ENCODE data around the gene MSTO1.
"Not testable (repeated sequence)": the region's sequence is repeated elsewhere in the genome, so short reads cannot be mapped to it uniquely, and the experiment has no call there.

The MSTO1 gene

DNA sequence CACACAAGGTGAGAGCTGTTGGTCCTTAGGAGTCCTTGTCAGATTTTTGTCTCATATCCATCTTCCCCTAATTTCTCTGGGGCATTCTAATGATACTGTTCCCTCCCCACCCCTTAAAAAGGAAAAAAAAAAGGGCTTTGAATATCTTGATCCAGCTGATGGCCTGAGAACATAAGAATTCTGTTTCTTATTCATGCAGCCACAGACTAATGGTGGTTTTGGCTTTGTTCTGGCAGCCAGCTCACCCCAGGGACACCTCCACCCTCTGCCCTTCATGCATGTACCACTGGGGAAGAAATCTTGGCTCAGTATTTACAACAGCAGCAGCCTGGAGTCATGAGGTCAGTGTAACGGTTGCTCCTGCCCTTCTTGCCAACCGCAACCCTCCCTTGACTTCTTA, 3.2 kb downstream of the MSTO1 start:
- H3K27ac ChIP-seq (ENCODE audit: insufficient read depth, low read length, poor library complexity, severe bottlenecking); H3K4me1 ChIP-seq (ENCODE audit: control insufficient read depth, insufficient read depth, low read length, poor library complexity, severe bottlenecking); DNase-seq; H3K9me3 ChIP-seq (ENCODE audit: control insufficient read depth, low read length); H3K27me3 ChIP-seq (replicated peaks; ENCODE audit: control insufficient read depth, insufficient read depth, low read length, poor library complexity, severe bottlenecking); H3K36me3 ChIP-seq (ENCODE audit: control insufficient read depth, insufficient read depth, low read length); H3K4me3 ChIP-seq (ENCODE audit: insufficient read depth, low read depth, low read length, poor library complexity, severe bottlenecking): not testable (repeated sequence)

DNA sequence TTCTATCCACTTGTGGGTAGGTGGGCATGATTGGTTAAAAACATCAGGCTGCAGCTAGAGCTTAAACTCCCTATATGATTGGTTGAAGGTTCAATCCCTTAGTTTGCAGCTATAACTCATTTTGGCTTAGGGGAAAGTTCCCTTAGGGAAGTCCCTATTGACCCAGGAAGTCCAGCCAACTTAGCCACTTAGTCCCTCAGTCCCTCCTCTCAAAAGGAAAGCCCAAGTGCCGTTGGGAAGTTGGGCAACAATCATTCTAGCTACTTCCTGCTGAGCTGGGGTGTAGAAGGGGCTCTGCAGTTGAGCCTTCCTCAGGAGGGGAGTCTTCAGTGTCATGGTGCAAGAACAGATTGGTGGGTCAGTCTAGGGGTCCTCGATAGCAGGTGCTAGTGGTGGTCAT, 12.2 kb downstream of the MSTO1 start:
- H3K4me3 ChIP-seq (ENCODE audit: insufficient read depth, low read depth, low read length, poor library complexity, severe bottlenecking) = no peak overlapping the region
- H3K4me1 ChIP-seq (ENCODE audit: control insufficient read depth, insufficient read depth, low read length, poor library complexity, severe bottlenecking) = no peaks in the 10 kb centered on the region
- H3K27ac ChIP-seq (ENCODE audit: insufficient read depth, low read length, poor library complexity, severe bottlenecking) = no peak overlapping the region
- no peaks in the 10 kb centered on the region for H3K9me3 ChIP-seq (ENCODE audit: control insufficient read depth, low read length)
- DNase-seq = no peak
- no peaks in the 10 kb centered on the region for H3K36me3 ChIP-seq (ENCODE audit: control insufficient read depth, insufficient read depth, low read length)
- H3K27me3 ChIP-seq (replicated peaks; ENCODE audit: control insufficient read depth, insufficient read depth, low read length, poor library complexity, severe bottlenecking) = no peaks in the 10 kb centered on the region

DNA sequence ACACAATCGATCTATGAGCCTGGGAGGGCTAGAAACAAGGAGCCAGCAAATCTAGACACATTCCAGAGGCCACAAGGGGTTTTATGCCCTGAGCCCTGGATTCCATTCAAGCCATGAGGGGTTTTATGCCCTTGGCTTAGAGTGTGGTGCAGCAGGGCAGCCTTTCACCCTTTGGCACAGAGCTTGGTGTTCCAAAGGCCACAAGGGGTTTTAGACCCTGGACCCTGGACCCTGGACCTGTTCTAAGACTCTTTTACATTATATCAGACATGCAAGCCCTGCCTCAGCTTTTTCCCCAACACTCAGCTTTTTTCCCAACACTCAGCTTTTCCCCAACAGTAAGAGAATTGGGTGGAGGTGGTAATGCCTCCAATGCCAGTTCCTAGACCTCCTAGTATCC, 13.3 kb downstream of the MSTO1 start:
- Histone ChIP-seq H3K4me3 (ENCODE audit: insufficient read depth, low read depth, low read length, poor library complexity, severe bottlenecking) (no peak overlapping the region), H3K27ac (ENCODE audit: insufficient read depth, low read length, poor library complexity, severe bottlenecking) (no peak overlapping the region), H3K4me1 (ENCODE audit: control insufficient read depth, insufficient read depth, low read length, poor library complexity, severe bottlenecking) (no peaks in the 10 kb centered on the region), H3K27me3 (replicated peaks; ENCODE audit: control insufficient read depth, insufficient read depth, low read length, poor library complexity, severe bottlenecking) (no peaks in the 10 kb centered on the region), H3K9me3 (ENCODE audit: control insufficient read depth, low read length) (no peaks in the 10 kb centered on the region), H3K36me3 (ENCODE audit: control insufficient read depth, insufficient read depth, low read length) (no peaks in the 10 kb centered on the region)
- no peak for DNase-seq

DNA sequence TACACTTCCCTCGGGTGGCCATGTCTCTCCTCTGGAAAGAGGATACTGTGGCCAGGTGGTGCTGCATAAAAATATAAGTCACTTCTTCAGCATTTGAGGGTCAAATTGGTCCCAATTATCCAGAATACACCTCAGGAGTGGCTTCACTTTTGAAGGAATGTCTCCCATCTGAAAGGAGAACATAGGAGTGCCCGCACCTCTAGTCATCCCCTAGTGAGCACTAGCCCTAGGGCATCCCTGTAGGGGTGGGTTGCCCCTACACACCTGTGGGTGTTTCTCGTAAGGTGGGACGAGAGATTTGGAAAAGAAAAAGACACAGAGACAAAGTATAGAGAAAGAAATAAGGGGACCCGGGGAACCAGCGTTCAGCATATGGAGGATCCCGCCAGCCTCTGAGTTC, 16.4 kb downstream of the MSTO1 start:
- not testable (repeated sequence) for DNase-seq; H3K27me3 ChIP-seq (replicated peaks; ENCODE audit: control insufficient read depth, insufficient read depth, low read length, poor library complexity, severe bottlenecking); H3K36me3 ChIP-seq (ENCODE audit: control insufficient read depth, insufficient read depth, low read length); H3K9me3 ChIP-seq (ENCODE audit: control insufficient read depth, low read length); H3K4me3 ChIP-seq (ENCODE audit: insufficient read depth, low read depth, low read length, poor library complexity, severe bottlenecking); H3K4me1 ChIP-seq (ENCODE audit: control insufficient read depth, insufficient read depth, low read length, poor library complexity, severe bottlenecking); H3K27ac ChIP-seq (ENCODE audit: insufficient read depth, low read length, poor library complexity, severe bottlenecking)

DNA sequence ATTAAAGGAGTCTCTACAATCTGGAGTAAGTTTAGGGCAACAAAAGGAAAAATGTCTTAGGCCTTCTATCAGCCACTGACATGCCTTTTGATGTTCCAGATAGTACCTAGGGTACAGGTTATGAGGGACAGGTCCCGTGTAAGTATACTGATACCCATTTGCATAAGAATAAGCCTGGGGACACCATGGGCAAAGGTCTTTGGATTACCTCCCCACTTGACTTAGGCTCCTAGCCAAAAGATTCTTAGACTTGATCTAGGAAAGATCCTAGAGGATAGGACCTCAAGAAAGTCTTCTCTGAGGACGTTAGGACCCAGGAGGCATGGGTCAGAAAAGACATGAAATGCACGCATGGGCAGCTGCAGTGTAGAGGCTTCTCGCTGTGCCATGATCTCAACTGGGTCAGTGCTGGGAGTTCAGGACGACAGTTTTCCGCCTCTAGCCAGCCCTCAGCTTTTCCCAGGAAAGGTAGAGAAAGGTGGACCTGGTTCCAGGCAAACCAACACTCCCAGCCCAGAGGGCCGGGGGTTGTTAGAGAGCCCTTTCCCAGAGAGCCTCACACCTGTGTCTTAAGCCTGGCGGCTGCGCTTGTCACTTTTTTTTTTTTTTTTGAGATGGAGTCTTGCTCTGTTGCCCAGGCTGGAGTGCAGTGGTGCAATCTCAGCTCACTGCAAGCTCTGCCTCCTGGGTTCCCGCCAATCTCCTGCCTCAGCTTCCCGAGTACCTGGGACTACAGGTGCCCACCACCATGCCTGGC, 26.6 kb downstream of the MSTO1 start:
- no peak for DNase-seq
- no peaks in the 10 kb centered on the region for H3K9me3 ChIP-seq (ENCODE audit: control insufficient read depth, low read length)
- no peak overlapping the region for H3K27ac ChIP-seq (ENCODE audit: insufficient read depth, low read length, poor library complexity, severe bottlenecking)
- H3K4me3 ChIP-seq (ENCODE audit: insufficient read depth, low read depth, low read length, poor library complexity, severe bottlenecking) = peak overlapping the region; percentile 62
- H3K27me3 ChIP-seq (replicated peaks; ENCODE audit: control insufficient read depth, insufficient read depth, low read length, poor library complexity, severe bottlenecking) = no peaks in the 10 kb centered on the region
- no peaks in the 10 kb centered on the region for H3K36me3 ChIP-seq (ENCODE audit: control insufficient read depth, insufficient read depth, low read length)
- H3K4me1 ChIP-seq (ENCODE audit: control insufficient read depth, insufficient read depth, low read length, poor library complexity, severe bottlenecking) = peaks cover 6% of the 10 kb centered on the region

DNA sequence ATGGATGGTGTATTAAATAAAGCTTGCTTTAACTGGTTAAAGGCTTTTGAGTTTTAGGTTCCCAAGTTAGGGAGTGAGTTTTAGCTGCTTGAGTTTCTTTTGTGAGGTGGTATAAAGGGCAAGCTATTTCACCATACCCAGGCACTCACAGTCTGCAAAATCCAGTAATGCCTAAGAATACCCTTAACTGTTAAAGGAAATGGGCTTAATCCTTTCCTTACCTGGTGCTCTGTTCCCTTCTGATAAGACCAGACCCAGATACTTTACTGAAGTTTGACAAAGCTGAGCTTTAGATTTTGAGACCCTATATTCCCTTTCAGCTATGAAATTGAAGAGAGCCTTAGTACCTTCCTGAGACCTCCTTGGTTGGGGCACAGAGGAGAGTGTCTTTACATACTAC, 30.3 kb downstream of the MSTO1 start:
- Histone ChIP-seq H3K4me1 (ENCODE audit: control insufficient read depth, insufficient read depth, low read length, poor library complexity, severe bottlenecking) (peaks cover 6% of the 10 kb centered on the region), H3K27me3 (replicated peaks; ENCODE audit: control insufficient read depth, insufficient read depth, low read length, poor library complexity, severe bottlenecking) (no peaks in the 10 kb centered on the region), H3K27ac (ENCODE audit: insufficient read depth, low read length, poor library complexity, severe bottlenecking) (no peak overlapping the region), H3K36me3 (ENCODE audit: control insufficient read depth, insufficient read depth, low read length) (no peaks in the 10 kb centered on the region), H3K9me3 (ENCODE audit: control insufficient read depth, low read length) (peaks cover 5% of the 10 kb centered on the region), H3K4me3 (ENCODE audit: insufficient read depth, low read depth, low read length, poor library complexity, severe bottlenecking) (no peak overlapping the region)
- no peak for DNase-seq

DNA sequence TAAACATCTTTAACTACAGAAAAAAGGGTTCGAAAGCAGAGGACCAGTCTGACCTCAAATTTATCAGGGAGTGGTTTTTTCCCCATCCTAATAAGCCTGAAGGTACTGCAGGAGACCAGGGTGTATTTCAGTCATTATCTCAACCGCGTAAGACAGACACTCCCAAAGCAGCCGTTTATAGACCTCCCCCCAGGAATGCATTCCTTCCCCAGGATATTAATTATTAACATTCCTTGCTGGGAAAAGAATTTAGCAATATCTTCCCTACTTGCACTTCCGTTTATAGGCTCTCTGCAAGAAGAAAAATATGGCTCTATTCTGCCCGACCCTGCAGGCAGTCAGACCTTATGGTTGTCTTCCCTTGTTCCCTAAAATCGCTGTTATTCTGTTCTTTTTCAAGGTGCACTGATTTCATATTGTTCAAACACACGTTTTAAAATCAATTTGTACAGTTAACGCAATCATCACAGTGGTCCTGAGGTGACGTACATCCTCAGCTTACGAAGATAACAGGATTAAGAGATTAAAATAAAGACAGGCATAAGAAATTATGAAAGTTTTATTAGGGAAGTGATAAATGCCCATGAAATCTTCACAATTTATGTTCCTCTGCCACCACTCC, 32.7 kb downstream of the MSTO1 start:
- H3K27me3 ChIP-seq (replicated peaks; ENCODE audit: control insufficient read depth, insufficient read depth, low read length, poor library complexity, severe bottlenecking); H3K4me1 ChIP-seq (ENCODE audit: control insufficient read depth, insufficient read depth, low read length, poor library complexity, severe bottlenecking); H3K27ac ChIP-seq (ENCODE audit: insufficient read depth, low read length, poor library complexity, severe bottlenecking); H3K9me3 ChIP-seq (ENCODE audit: control insufficient read depth, low read length); H3K36me3 ChIP-seq (ENCODE audit: control insufficient read depth, insufficient read depth, low read length); H3K4me3 ChIP-seq (ENCODE audit: insufficient read depth, low read depth, low read length, poor library complexity, severe bottlenecking); DNase-seq: not testable (repeated sequence)

DNA sequence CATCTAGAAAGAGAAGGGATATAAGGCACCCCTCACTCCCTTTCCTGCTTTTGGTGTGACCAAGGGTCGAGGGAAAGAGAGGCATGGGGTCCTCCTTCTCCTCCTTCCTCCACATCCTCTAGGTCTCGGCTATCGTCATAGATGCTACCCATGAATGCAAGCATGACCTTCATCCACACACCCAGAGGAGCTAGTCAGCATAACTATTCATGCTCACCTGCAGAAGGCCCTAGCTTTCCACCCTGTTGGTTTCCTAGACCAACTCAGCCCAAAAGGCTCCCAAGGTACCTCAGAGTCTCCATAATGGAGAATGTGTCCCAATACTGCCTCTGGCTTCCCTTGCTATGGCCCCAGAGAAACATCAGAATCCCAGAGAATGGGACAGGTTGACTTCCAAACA, 33.2 kb downstream of the MSTO1 start:
- Histone ChIP-seq H3K27ac (ENCODE audit: insufficient read depth, low read length, poor library complexity, severe bottlenecking) (no peak overlapping the region), H3K9me3 (ENCODE audit: control insufficient read depth, low read length) (peaks cover 5% of the 10 kb centered on the region), H3K4me3 (ENCODE audit: insufficient read depth, low read depth, low read length, poor library complexity, severe bottlenecking) (no peak overlapping the region), H3K27me3 (replicated peaks; ENCODE audit: control insufficient read depth, insufficient read depth, low read length, poor library complexity, severe bottlenecking) (no peaks in the 10 kb centered on the region), H3K36me3 (ENCODE audit: control insufficient read depth, insufficient read depth, low read length) (no peaks in the 10 kb centered on the region), H3K4me1 (ENCODE audit: control insufficient read depth, insufficient read depth, low read length, poor library complexity, severe bottlenecking) (no peaks in the 10 kb centered on the region)
- DNase-seq = no peak

DNA sequence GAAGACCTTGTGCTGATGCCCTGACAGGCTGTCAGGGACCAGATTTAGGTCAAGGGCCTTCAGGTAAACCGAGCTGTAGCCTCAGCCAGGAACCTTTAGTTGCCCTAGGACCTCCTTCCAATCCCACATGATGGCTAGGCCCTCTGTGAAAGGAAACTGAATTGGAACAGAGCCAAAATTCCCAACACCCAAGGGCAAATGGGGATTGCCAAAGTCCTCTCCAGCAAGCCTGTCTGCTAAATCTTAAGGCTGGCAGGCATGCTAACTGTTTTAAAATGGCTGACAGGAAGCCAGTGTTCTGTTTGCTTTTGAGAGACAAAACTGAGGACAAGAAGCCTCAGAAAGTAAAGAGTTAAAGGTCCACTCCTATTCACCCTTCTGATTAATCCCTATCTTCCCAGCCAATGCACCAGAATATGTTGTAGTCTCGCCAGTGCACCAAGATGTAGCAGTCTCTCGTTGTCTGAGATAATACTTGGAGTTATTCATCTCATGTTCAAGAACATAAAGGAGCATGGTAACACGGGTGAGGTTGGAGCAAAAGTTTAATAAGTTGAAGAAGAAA, 35.1 kb downstream of the MSTO1 start:
- Histone ChIP-seq H3K27ac (ENCODE audit: insufficient read depth, low read length, poor library complexity, severe bottlenecking) (no peak overlapping the region), H3K4me3 (ENCODE audit: insufficient read depth, low read depth, low read length, poor library complexity, severe bottlenecking) (no peak overlapping the region), H3K27me3 (replicated peaks; ENCODE audit: control insufficient read depth, insufficient read depth, low read length, poor library complexity, severe bottlenecking) (no peaks in the 10 kb centered on the region), H3K9me3 (ENCODE audit: control insufficient read depth, low read length) (peaks cover 5% of the 10 kb centered on the region), H3K36me3 (ENCODE audit: control insufficient read depth, insufficient read depth, low read length) (no peaks in the 10 kb centered on the region), H3K4me1 (ENCODE audit: control insufficient read depth, insufficient read depth, low read length, poor library complexity, severe bottlenecking) (no peaks in the 10 kb centered on the region)
- DNase-seq = no peak

DNA sequence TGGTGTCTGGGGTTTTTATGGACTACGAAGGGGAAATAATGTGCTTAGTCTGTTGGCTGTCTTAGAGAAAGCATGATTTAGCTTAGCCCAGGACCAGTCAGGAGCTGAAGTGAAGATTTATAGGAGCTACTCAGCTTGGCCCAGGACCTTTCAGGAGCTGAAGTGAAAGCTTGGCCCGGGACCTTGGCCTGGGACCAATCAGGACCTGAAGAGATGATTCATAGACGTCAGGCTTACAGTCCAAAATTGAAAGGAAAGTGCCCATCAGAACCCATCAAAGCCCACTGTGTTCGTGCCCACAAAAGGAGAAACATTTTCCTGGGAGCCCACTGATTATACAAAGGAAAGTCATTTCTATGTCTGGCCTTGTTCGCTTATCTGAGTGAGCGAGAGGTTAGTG, 35.6 kb downstream of the MSTO1 start:
- H3K9me3 ChIP-seq (ENCODE audit: control insufficient read depth, low read length) = peaks cover 5% of the 10 kb centered on the region
- no peaks in the 10 kb centered on the region for H3K36me3 ChIP-seq (ENCODE audit: control insufficient read depth, insufficient read depth, low read length)
- DNase-seq = no peak
- H3K27me3 ChIP-seq (replicated peaks; ENCODE audit: control insufficient read depth, insufficient read depth, low read length, poor library complexity, severe bottlenecking) = no peaks in the 10 kb centered on the region
- no peaks in the 10 kb centered on the region for H3K4me1 ChIP-seq (ENCODE audit: control insufficient read depth, insufficient read depth, low read length, poor library complexity, severe bottlenecking)
- H3K27ac ChIP-seq (ENCODE audit: insufficient read depth, low read length, poor library complexity, severe bottlenecking) = no peak overlapping the region
- no peak overlapping the region for H3K4me3 ChIP-seq (ENCODE audit: insufficient read depth, low read depth, low read length, poor library complexity, severe bottlenecking)
